NCI-H1417 (cell line): ENCODE measurements around the gene GALNT1.
A peak's percentile ranks its signal among the peaks of the same experiment; 100 is the strongest.

Source experiments
- DNase-seq, 3 experiments: peaks; one replicate each; lab custom pipeline; 2025; lab: John Stamatoyannopoulos, UW

Gene GALNT1

DNA sequence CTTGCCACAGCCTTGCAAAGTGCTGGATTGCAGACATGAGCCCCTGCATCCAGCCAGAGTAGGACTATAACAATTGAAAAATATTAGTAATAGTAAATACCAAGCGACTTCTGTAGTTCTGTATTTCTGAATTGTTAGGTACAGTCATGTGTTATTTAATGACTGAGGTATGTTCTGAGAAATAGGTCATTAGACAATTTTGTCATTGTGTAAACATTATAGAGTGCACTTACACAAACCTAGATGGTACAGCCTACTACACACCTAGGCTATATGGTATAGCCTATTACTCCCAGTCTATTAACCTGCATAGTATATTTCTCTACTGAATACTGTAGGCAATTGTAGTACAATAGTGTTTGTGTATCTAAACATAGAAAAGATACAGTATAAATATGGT lies 92.1 kb downstream of the GALNT1 start:
- peak in 1 of 3 experiments; percentile 12 for DNase-seq

DNA sequence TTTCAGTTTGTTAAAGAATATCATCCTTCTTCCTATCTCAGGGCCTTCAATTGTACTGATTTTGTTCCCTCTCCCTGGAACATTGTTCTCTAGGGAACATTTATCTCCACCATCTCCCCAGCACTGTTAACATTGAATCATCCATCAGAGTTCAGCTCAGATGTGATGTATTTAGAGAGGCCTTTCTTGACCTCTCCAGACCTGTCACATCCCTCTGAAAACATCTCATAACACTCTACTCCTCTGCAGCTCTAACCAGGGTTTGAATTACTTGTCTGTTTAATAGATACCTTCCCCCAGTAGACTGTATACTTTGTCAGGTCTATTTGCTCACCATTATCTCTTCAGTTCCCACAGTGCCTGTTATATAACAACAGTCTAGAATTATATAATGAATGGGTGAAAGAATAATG lies 98.6 kb downstream of the GALNT1 start:
- DNase-seq, result peak in 2 of 3 experiments; percentile 47 to 90

DNA sequence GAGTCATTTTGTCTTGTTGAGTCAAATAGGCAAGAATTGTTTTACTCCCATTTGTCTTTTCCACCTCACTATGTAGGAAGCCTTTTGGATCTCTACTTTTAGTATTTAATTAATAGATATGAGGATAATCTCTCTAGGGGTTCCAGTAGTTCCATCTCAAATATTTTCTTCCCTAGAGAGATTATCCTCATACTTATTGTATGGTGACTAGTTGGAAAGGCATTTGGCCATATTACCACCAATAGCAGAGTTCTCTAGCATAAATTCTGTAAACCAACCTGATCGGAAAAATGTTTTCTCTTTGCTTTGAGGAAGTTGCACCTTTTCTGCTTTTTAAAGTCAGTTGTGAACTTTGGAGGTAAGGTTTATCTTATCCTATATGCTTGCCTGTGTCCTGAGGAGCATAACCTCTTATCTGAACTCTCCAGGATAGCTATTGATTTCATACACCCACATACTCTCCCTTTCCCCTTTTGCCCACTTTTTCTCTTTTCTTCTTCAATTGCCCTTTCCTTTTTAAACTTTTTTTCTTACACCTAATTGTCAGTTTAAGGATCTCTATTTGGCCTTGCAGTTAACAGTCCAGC lies 100.8 kb downstream of the GALNT1 start:
- no peak for DNase-seq

DNA sequence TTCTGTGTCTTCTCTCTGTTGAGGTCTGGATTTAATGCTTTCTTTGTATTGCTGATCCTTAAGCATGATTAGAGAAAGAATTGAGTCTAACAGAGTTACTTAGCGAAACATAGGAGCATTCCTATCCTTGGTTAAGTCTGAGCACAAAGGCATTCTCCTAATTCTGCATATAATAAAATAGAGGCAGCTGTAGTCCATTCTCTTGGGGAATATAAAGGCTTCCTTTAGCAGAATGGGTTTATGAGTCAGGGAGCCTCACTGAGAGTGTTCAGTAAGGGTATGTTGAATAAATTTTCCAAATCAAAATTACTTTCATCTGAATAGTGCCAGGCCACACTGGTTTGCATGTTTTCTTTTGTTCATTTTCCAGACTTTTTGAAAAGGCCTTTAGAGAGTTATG lies 101.5 kb downstream of the GALNT1 start:
- DNase-seq, result no peak

DNA sequence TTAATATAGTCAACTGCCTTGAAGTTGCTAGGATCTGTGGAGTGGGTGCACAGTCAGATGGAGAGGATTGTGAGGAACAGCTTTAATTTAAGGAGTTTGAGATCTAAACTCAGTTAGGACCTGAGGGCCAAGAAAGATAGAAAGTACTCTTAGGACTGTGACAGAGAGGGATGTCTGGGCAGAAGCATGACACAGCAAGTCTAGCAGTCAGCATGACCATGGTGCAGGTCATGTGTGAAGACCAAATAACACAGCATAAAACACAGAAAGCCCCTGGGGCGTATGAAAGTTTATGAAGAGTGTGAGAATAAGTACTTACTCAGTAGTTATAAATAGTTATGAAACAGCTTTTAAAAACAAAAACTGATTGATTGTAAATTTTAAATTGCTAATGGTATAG lies 107.2 kb downstream of the GALNT1 start:
- DNase-seq, result no peak

DNA sequence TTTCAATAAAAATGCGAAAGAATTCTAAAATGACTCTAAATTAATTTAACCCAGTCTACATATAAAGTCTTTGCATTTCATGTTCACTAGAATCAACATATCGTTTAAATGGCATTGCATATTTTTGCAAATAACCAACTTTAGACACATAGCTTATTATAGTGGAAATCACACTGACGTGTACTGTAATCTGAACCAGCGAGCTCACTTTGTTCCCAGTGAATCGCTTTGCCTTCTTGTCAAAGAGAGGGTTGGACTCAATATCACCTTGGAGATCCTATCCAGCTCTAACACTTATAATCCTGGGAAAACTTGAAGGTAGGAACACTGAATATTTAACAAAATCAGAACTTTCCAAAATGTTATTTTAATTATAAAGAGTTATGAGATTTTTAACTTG lies 108.2 kb downstream of the GALNT1 start:
- no peak for DNase-seq

DNA sequence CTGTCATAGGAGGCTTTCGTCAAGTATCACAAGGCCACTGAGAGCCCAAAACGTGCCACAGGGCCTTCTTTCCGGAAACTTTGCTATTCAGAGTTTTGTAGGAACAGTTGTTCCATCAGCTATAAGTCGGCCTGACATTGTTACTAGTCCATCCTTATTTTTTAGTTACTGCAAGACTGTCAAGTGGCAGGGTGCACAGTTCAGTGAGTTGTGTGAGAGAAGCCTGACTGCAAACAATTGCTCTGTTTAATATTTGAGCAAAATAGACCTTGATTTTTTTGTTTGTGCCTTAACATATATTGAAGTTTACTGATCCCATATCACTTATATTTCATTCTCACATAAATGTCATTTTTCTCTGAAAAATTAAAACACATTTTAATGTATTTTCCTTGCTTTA lies 110.1 kb downstream of the GALNT1 start:
- DNase-seq, result no peak

DNA sequence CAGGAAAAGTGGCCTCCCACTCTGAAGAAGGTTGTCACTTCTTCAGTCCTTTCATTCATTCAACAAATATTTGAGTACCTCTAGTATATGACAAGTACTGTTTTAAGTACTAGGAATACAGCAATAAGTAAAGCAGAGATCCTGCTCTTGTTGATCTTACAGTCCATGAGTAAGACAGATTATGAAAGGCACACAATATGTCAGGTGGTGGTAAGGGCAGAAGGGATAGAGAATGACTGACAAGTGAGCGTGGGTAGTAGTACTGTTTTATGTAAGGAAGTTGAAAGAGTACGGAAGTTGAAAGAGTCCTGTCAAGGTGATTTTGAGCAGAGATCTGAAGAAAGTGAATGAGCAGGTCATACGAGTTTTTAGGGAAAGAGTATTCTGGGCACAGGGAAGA lies 111.3 kb downstream of the GALNT1 start:
- DNase-seq, result no peak

DNA sequence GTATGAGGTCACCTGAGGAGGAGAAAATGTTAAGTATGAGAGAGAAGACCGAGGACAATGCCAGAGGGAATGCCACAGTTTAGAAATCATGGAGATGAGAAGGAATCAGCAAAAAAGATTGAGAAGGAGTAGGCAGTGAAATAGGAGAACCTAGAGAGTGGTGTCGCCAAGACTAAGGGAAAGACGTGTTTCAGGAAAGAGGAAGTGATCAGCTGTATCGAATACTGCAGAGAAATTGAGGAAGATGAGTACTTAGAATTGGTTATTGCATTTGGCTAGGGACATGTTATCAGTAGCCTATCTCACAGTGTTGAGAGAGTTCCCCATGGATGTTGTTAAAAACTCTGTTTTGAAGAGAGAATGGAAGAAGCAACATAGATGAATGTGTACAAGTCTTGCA lies 112.3 kb downstream of the GALNT1 start:
- no peak for DNase-seq

DNA sequence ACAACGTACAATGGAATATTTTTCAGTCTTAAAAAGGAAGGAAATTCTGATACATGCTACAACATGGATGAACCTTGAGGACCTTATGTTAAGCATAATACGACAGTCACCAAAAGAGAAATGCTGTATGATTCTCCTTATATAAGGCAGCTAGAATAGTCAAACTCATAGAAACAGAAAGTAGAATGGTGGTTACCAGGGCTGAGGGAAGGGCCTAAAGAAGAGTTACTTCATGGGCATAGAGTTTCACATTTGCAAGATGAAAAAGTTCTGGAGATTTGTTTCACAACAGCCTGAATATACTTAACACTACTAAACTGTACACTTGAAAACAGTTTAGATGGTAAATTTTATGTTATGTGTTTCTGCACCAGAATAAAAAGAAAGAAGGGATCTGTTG lies 113.3 kb downstream of the GALNT1 start:
- DNase-seq, result no peak

DNA sequence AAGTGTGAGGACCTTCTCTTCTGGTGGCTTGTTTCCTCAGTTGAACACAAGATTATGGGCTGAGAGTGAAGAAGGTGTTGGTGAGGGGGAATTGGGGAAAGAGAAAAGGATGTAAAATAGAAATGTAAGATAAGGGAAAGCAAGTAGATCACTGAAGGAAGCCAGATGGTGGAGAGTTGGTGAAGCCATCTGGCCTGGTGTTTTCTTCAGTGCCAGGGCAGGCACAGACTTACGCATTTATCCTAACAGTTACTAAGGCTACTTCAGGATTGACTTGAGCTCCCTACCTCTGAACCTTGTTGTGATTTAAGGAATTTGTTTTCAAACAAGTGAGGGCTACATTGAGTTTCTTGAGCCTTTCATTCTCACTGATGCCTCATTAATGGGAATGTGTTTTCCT lies 113.8 kb downstream of the GALNT1 start:
- no peak for DNase-seq

DNA sequence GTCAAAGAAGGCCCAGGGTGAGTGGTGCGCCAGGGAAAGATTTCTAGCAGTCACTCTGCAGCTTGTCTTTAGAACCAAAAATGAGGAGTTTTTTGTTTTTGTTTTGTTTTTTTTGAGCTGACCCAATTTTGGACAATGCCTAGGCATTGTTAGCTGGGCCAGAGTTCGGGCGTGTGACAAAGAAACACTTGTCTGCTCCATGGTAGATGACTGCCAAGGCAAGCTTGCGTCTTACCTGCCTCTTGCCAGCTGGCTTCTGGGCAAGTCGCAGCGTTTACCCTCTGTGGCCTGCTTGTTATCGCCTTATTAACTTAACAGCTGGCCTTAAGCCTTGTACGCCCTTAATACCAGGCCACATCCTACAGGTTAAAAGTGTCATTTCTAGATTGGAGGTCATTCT lies 114.3 kb downstream of the GALNT1 start:
- DNase-seq, result no peak

DNA sequence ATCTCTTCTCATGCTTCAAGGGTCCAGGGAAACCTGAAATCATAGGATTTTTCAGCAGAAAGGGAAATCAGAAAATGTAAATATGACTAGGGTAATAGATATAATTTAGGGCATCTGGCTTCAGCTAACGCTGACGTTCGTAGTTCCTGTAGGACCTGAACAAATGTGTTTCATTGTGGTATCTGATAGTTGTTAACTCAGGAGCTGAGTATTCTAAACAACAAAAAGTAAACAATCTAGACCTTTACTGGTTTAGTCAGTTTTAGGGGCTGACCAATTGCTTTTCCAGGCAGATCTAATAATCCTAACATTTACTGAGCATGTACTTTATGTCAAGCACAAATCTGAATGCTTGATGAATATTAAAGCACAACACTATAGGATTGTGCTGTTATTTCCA lies 114.8 kb downstream of the GALNT1 start:
- no peak for DNase-seq

DNA sequence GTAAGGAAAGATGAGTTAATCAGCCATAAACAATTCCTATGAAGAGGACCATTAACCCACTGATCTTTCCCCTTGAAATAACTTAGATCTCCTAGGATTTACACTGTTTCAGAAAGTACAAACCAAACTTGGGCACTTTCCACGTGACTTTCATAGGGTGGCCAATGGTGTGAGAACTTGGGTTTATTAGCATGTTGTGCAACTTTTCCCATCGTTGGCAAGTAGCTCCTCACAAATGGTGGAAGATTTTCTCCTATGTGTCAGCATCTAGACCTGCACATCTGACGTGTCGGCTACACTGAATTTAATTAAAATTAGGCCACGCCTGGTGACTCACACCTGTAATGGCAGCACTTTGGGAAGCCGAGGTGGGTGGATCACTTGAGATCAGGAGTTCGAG lies 116.3 kb downstream of the GALNT1 start:
- no peak for DNase-seq

DNA sequence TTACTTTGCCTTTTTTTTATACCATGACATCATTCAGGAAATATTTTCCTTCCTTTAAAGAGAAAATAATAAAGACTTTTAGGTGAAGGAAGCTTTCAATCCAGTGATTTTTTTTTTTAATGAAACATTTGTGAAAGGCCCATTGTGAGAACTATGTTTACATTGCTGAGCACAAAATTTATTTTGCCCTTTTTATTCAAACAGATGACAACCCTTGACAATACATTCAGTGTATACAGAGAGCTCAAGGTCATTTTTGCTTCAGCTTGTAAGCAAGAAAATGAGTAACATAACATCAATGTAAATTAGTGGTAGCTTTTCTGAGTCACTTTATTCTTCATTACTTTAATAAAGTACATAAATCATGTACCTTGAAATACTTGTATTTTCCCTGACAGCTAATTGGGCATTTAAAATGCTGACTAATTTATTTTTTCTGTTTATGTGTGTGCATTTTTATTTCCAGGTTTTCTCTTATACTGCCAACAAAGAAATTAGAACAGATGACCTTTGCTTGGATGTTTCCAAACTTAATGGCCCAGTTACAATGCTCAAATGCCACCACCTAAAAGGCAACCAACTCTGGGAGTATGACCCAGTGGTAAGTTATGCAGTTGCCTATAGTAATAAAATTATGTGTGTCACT lies 121.6 kb downstream of the GALNT1 start:
- DNase-seq, result peak in 1 of 3 experiments; percentile 46

DNA sequence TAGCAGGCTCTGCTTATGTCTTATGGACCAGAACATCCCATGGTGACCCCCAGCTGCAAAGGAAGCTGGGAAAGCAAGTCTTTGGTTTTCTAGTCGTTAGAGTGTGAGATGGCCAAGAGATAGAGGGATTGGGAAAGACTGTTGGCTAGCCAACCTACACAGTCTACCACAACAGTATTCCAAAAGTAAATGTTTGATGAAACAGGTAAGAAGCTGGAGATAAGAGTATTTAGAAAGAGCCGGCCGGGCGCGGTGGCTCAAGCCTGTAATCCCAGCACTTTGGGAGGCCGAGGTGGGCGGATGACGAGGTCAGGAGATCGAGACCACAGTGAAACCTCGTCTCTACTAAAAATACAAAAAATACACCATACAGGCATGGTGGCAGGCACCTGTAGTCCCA lies 124.4 kb downstream of the GALNT1 start:
- no peak for DNase-seq

DNA sequence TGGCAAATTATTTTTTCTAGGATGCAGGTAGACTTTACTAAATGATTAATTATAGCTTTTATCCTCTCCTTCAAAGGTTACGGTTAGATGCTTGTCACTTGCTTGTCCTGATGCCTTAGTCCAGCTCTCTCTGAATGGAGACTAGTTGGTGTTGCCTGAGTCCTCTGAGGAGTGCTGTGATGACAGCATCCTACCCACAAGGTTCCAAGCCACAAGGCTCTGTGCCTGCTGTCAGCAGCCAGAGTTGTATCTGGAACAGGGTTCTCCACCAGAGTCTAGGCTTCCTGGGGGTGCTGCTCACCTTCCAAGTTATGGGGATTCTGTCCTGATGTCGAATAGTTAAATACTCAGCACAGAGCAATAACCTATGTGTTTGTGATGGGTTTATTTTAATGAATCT lies 125.7 kb downstream of the GALNT1 start:
- no peak for DNase-seq

DNA sequence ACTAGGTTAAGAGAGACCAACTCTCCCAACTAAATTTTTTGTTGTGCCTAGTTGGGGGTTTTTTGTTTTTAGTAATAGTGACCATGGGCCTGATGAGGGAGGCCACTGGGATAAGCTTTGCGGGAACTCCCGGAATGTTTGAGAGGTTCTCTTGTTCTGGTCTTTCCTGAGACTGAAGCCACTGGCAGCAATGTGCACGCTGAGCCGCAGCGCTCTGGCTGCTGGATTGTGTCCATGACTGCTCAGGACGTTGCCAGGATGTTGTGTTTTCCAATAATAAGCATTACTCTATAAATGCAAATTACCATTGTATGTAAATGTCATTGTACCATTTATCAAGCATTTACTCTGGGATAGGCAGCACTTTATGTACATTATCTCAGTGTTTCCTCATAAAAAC lies 126.1 kb downstream of the GALNT1 start:
- DNase-seq, result no peak

DNA sequence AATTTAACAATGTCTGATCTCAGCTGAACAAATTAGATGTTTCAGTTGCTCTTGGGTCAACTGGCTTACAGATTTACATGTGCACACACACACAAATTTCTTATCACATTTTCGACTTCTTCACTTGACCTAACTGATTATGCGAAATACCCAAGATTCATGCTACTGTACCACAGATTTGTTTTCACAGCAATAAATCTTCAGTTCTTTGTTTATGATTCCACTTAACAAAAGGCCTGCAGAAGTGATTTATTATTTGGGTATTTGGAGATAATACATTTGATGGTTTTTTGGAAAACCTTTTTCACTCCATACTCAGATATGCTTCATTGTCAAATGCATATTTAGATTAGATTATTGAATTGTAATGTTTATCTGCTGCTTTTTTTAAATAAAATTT lies 129.0 kb downstream of the GALNT1 start:
- DNase-seq, result peak; percentile 13 to 77 (median 21)

DNA sequence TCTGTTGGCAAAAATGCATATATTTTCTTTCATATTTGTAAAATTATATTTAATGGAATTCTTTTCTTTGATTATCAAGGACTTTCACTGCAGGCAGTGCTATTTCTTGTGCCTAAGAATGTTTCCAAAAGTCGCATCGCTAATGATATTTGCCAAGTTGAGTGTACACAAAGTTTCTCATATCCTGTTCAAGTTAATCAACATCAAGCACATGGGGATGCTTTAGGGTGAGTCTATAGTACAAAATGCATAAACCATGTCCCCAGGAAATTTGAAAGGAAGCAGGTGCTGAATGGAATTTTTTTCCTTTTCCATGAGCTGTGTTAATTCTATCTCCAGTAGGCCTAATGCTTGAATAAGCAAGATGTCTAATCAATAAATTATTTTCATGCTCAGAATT lies 129.7 kb downstream of the GALNT1 start:
- peak in 2 of 3 experiments; percentile 19 to 58 for DNase-seq

DNA sequence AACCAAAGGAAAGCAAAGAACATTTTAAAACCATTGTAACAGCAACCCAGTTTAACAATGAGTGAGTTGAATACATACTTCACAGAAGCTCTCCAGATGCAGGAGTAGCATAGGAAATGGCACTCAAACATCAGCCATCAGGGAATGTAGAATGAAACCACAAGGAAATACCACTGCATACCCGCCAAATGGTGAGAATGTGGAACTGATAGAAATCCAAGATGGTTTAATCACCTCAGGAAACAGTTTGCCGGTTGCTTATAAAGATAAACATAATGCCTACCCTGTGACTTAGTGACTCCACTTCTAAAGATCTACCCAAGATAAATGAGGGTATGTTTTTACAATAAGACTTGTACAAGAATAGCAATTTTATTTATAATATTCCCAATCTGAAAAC lies 132.0 kb downstream of the GALNT1 start:
- DNase-seq, result no peak

DNA sequence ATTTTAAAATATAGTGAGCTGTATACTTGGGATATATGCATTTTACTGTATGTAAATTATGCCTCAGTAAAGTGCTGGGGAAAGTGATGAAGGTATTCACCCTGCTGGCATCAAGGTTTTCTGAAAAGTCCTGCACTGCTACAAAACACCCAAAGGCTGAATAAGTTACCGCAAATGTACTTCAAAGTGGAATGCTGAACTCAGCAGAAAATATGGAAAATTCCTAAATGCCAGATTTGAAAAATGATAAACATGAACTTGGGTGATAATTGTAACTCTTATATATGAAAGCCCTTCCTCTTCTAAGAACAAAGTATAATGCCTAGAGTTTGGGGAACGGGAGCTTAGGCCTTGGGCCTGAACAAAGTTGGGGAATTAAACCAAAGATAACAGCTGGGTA lies 133.0 kb downstream of the GALNT1 start:
- DNase-seq, result no peak

DNA sequence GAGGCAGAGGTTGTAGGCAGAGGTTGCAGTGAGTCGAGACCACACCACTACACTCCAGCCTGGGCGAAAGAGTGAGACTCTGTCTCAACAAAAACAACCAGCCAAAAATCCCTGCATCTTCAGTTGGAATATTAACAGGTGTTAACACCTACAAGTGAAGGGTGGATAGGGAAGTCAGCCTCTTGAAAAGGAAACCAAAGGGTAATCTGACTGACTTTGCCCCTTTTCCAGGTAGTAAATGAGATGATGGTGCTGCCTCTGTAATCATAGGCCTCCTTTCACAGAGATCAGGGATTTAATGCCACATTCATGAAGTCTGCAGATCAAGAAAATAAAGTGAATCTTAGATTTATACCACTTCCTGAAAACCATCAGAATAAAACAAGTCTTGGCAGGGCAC lies 133.6 kb downstream of the GALNT1 start:
- no peak for DNase-seq

DNA sequence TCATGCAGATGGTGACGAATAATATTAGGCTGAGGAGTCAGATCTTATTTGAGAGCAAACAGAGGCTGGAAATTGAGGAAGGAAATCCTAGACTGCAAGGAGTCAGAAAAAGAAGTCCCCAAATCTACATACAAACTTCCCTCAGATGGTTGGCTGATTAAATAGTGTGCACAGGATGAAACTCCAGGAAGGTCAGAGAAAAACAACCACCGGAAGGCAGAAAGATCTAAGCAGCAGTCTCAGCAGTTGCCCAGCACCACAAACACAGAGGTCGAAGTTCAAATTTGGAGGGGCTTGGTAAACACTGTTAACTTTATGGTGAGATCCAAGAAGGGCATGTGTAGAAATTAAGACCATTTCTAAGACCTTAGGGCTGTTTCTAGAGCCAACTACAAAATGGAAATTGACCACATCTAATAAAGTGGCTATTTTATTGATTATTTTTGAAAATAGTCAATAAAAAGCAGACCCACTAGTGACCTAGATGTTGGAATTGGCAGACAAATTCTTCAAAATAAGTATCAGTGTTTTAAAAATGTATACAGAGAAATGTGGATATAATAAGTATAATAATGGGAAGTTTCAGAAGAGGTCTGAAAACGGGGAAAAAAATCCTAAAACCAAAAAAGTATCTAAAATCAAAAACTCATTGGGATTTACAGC lies 134.8 kb downstream of the GALNT1 start:
- DNase-seq, result no peak
